Measurements from ENCODE around the gene FHL3.
"Not testable (repeated sequence)": the region's sequence is repeated elsewhere in the genome, so short reads cannot be mapped to it uniquely, and the experiment has no call there.

FHL3 gene

GRCh38 chr1:38034871-38035270 is 29.6 kb upstream of the FHL3 start:
- DNase-seq (ENCODE audit: low spot score) = no peak

- not testable (repeated sequence) for DNase-seq (ENCODE audit: low spot score)
These were observed 27.7 kb upstream of the FHL3 start for GRCh38 chr1:38032992-38033391.

GRCh38 chr1:38031513-38031866 is 26.2 kb upstream of the FHL3 start:
- DNase-seq (ENCODE audit: low spot score) = no peak

- DNase-seq (ENCODE audit: low spot score) = no peak
These were observed 25.5 kb upstream of the FHL3 start for GRCh38 chr1:38030596-38031512.

GRCh38 chr1:38029685-38030511 is 24.6 kb upstream of the FHL3 start:
- DNase-seq (ENCODE audit: low spot score) = peak; percentile 43

GRCh38 chr1:38029081-38029681 is 23.9 kb upstream of the FHL3 start:
- no peak for DNase-seq (ENCODE audit: low spot score)

GRCh38 chr1:38028671-38029070 is 23.4 kb upstream of the FHL3 start:
- DNase-seq (ENCODE audit: low spot score) = no peak

GRCh38 chr1:38028105-38028591 is 22.8 kb upstream of the FHL3 start:
- no peak for DNase-seq (ENCODE audit: low spot score)

GRCh38 chr1:38027201-38028104 is 22.1 kb upstream of the FHL3 start:
- DNase-seq (ENCODE audit: low spot score) = no peak

- DNase-seq (ENCODE audit: low spot score) = no peak
These were observed 21.4 kb upstream of the FHL3 start for GRCh38 chr1:38026592-38027200.

GRCh38 chr1:38025664-38026063 is 20.4 kb upstream of the FHL3 start:
- no peak for DNase-seq (ENCODE audit: low spot score)

- DNase-seq (ENCODE audit: low spot score) = no peak
These were observed 19.9 kb upstream of the FHL3 start for GRCh38 chr1:38025233-38025632.

- DNase-seq (ENCODE audit: low spot score) = no peak
These were observed 17.5 kb upstream of the FHL3 start for GRCh38 chr1:38022810-38023209.

- DNase-seq (ENCODE audit: low spot score) = no peak
These were observed 16.7 kb upstream of the FHL3 start for GRCh38 chr1:38021969-38022368.

- DNase-seq (ENCODE audit: low spot score) = no peak
These were observed 15.1 kb upstream of the FHL3 start for GRCh38 chr1:38020396-38020795.

- no peak for DNase-seq (ENCODE audit: low spot score)
These were observed 13.6 kb upstream of the FHL3 start for GRCh38 chr1:38018864-38019343.

- DNase-seq (ENCODE audit: low spot score) = no peak
These were observed 10.8 kb upstream of the FHL3 start for GRCh38 chr1:38015978-38016725.

GRCh38 chr1:38014724-38015424 is 9.6 kb upstream of the FHL3 start:
- no peak for DNase-seq (ENCODE audit: low spot score)

- DNase-seq (ENCODE audit: low spot score) = no peak
These were observed 8.9 kb upstream of the FHL3 start for GRCh38 chr1:38014171-38014570.

- DNase-seq (ENCODE audit: low spot score) = no peak
These were observed 7.9 kb upstream of the FHL3 start for GRCh38 chr1:38013227-38013622.

Data from pons (tissue), 1 donor.